Measurements from ENCODE around the gene GSTA5.
A peak's percentile ranks its signal among the peaks of the same experiment; 100 is the strongest.
"Not testable (repeated sequence)": the region's sequence is repeated elsewhere in the genome, so short reads cannot be mapped to it uniquely, and the experiment has no call there.

The GSTA5 gene

GRCh38 chr6:52830869-52831268 lies 9.7 kb downstream of the GSTA5 start:
- peak in 1 of 2 experiments; percentile 4 for DNase-seq

- no peak for DNase-seq
These were observed 11.4 kb downstream of the GSTA5 start for GRCh38 chr6:52829046-52829817.

- not testable (repeated sequence) for DNase-seq
These were observed 12.0 kb downstream of the GSTA5 start for GRCh38 chr6:52828621-52829020.

- not testable (repeated sequence) for DNase-seq
These were observed 13.4 kb downstream of the GSTA5 start for GRCh38 chr6:52827073-52827783.

- DNase-seq = no peak
These were observed 14.1 kb downstream of the GSTA5 start for GRCh38 chr6:52826513-52826912.

- DNase-seq = not testable (repeated sequence)
These were observed 14.6 kb downstream of the GSTA5 start for GRCh38 chr6:52825900-52826459.

GRCh38 chr6:52825270-52825793 lies 15.3 kb downstream of the GSTA5 start:
- not testable (repeated sequence) for DNase-seq

GRCh38 chr6:52821842-52822241 lies 18.8 kb downstream of the GSTA5 start:
- DNase-seq = no peak

- no peak for DNase-seq
These were observed 20.4 kb downstream of the GSTA5 start for GRCh38 chr6:52820198-52820597.

GRCh38 chr6:52815167-52816092 lies 25.2 kb downstream of the GSTA5 start:
- peak; percentile 32 to 67 for DNase-seq

- not testable (repeated sequence) for DNase-seq
These were observed 26.1 kb downstream of the GSTA5 start for GRCh38 chr6:52814545-52814944.

GRCh38 chr6:52809777-52810176 lies 30.8 kb downstream of the GSTA5 start:
- not testable (repeated sequence) for DNase-seq

- DNase-seq = no peak
These were observed 32.0 kb downstream of the GSTA5 start for GRCh38 chr6:52808660-52809059.

- not testable (repeated sequence) for DNase-seq
These were observed 36.9 kb downstream of the GSTA5 start, which contains the start of gene GSTA1 for GRCh38 chr6:52803668-52804255. Gene GSTA1, minus strand, starts transcription at chr6:52803816. Its CDS starts 4,549 bp downstream, at chr6:52799267.

- DNase-seq = no peak
These were observed 37.8 kb downstream of the GSTA5 start for GRCh38 chr6:52802806-52803205.

GRCh38 chr6:52801188-52801841 lies 39.3 kb downstream of the GSTA5 start:
- DNase-seq = no peak

- DNase-seq = not testable (repeated sequence)
These were observed 41.3 kb downstream of the GSTA5 start for GRCh38 chr6:52799272-52799671.

- DNase-seq = not testable (repeated sequence)
These were observed 46.2 kb downstream of the GSTA5 start for GRCh38 chr6:52794366-52794765.

GRCh38 chr6:52790861-52791260 lies 49.8 kb downstream of the GSTA5 start:
- peak; percentile 14 to 40 for DNase-seq

GRCh38 chr6:52789658-52790057 lies 51.0 kb downstream of the GSTA5 start:
- DNase-seq = not testable (repeated sequence)

GRCh38 chr6:52788478-52788877 lies 52.1 kb downstream of the GSTA5 start:
- no peak for DNase-seq
